HEK293 (cell line): ENCODE data around the gene IPO8.

ENCODE experiments used
- TCF7L2 ChIP-seq: IDR thresholded peaks from 2 replicates; pipeline ENCODE4 v1.6.1; 2011; ENCODE audit warnings: low read depth, mild to moderate bottlenecking, inconsistent platforms, low read length, moderate library complexity, borderline replicate concordance
- ZBTB8A ChIP-seq: fragments of 450-650 bp; formaldehyde crosslinking; IDR thresholded peaks from 2 replicates; pipeline ENCODE4 v1.5.1; 2016; ENCODE audit warnings: missing biosample characterization, missing genetic modification characterization
- ZEB2 ChIP-seq: fragments of 450-650 bp; formaldehyde crosslinking; IDR thresholded peaks from 2 replicates; pipeline ENCODE4 v1.5.1; 2016; ENCODE audit warnings: missing biosample characterization, missing genetic modification characterization
- ZNF184 ChIP-seq: fragments of 450-650 bp; IDR thresholded peaks from 2 replicates; pipeline ENCODE4 v1.5.1; 2018; ENCODE audit warnings: missing biosample characterization, mild to moderate bottlenecking, missing genetic modification characterization
- TF ChIP-seq, protein P1 (sequence below): fragments of 450-650 bp; formaldehyde crosslinking; IDR thresholded peaks from 2 replicates; pipeline ENCODE4 v1.5.1; 2016; ENCODE audit warnings: missing biosample characterization, missing genetic modification characterization
- TF ChIP-seq, protein P2 (sequence below): fragments of 450-650 bp; formaldehyde crosslinking; IDR thresholded peaks from 2 replicates; pipeline ENCODE4 v1.5.1; 2016; ENCODE audit warnings: missing biosample characterization, missing genetic modification characterization
- TF ChIP-seq, protein P3 (sequence below): IDR thresholded peaks from 2 replicates; pipeline ENCODE4 v1.6.1; 2011; ENCODE audit warnings: mild to moderate bottlenecking, low read depth, low read length, borderline replicate concordance

DNA sequence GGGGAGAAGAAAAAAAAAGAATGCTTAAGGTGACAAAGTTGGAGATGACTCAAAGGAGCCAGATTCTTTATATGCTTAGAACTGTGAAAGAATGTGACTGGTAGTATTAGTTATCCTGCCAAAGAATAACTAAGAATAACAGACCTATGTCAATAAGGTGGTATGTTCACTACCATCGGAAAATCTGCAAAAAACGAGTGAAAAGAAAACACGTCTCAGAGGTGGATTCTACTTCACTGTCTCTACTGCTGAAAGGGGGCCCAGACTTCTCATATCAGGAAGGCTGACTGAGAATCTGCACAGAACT, 64.7 kb downstream of the IPO8 start:
- TF ChIP-seq, protein P1, sequence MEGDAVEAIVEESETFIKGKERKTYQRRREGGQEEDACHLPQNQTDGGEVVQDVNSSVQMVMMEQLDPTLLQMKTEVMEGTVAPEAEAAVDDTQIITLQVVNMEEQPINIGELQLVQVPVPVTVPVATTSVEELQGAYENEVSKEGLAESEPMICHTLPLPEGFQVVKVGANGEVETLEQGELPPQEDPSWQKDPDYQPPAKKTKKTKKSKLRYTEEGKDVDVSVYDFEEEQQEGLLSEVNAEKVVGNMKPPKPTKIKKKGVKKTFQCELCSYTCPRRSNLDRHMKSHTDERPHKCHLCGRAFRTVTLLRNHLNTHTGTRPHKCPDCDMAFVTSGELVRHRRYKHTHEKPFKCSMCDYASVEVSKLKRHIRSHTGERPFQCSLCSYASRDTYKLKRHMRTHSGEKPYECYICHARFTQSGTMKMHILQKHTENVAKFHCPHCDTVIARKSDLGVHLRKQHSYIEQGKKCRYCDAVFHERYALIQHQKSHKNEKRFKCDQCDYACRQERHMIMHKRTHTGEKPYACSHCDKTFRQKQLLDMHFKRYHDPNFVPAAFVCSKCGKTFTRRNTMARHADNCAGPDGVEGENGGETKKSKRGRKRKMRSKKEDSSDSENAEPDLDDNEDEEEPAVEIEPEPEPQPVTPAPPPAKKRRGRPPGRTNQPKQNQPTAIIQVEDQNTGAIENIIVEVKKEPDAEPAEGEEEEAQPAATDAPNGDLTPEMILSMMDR (tag by site-specific recombination) = no peak
- no peak for TF ChIP-seq TCF7L2
- TF ChIP-seq, protein P2, sequence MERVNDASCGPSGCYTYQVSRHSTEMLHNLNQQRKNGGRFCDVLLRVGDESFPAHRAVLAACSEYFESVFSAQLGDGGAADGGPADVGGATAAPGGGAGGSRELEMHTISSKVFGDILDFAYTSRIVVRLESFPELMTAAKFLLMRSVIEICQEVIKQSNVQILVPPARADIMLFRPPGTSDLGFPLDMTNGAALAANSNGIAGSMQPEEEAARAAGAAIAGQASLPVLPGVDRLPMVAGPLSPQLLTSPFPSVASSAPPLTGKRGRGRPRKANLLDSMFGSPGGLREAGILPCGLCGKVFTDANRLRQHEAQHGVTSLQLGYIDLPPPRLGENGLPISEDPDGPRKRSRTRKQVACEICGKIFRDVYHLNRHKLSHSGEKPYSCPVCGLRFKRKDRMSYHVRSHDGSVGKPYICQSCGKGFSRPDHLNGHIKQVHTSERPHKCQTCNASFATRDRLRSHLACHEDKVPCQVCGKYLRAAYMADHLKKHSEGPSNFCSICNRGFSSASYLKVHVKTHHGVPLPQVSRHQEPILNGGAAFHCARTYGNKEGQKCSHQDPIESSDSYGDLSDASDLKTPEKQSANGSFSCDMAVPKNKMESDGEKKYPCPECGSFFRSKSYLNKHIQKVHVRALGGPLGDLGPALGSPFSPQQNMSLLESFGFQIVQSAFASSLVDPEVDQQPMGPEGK (tag by site-specific recombination) = no peak
- TF ChIP-seq ZBTB8A (tag by site-specific recombination) = no peak
- TF ChIP-seq ZNF184 (tag by site-specific recombination) = no peak
- TF ChIP-seq ZEB2 (tag by site-specific recombination) = no peak
- TF ChIP-seq, protein P3, sequence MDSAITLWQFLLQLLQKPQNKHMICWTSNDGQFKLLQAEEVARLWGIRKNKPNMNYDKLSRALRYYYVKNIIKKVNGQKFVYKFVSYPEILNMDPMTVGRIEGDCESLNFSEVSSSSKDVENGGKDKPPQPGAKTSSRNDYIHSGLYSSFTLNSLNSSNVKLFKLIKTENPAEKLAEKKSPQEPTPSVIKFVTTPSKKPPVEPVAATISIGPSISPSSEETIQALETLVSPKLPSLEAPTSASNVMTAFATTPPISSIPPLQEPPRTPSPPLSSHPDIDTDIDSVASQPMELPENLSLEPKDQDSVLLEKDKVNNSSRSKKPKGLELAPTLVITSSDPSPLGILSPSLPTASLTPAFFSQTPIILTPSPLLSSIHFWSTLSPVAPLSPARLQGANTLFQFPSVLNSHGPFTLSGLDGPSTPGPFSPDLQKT = no peak
